ENCODE measurements around the gene GREB1L.
"Not testable (repeated sequence)": the region's sequence is repeated elsewhere in the genome, so short reads cannot be mapped to it uniquely, and the experiment has no call there.

GREB1L gene

GRCh38 chr18:21264651-21265050 is 22.6 kb downstream of the GREB1L start:
- DNase-seq (ENCODE audit: low read depth), result no peak

DNA sequence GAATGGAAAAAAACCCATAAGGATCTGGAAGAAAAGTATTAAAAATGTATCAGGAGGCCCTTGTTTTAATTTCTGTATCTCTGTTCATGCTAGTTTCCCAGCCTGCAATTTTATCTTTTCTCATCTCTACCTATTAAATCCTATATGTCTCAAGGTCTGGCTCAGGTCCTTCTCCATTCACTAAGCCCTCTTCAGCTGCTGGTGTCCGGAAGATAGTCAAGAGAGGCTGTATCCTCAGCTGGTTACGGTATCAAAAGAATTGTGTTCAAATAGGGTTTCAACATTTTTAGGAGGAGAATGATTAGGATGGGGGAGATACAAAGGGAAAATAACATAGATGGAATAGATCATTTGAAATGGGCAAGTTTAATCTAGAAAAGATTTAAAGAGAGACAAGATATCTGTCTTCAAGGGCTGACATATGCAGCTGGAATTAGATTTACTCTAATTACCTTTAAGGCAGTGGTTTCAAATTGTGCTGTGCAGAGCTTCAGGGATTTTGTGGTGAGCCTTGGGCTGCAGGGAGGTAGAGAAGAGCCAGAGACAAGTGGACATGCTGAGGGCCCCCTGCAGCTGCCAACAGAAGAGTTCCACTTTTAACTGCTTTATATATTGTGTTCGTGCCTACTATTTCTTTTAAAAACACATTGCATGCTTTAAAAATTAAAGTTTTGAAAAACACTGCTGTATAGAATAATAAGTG is 24.1 kb downstream of the GREB1L start:
- no peak for DNase-seq (ENCODE audit: low read depth)

- DNase-seq (ENCODE audit: low read depth), result no peak
These were observed 25.4 kb downstream of the GREB1L start for GRCh38 chr18:21267400-21267799.

DNA sequence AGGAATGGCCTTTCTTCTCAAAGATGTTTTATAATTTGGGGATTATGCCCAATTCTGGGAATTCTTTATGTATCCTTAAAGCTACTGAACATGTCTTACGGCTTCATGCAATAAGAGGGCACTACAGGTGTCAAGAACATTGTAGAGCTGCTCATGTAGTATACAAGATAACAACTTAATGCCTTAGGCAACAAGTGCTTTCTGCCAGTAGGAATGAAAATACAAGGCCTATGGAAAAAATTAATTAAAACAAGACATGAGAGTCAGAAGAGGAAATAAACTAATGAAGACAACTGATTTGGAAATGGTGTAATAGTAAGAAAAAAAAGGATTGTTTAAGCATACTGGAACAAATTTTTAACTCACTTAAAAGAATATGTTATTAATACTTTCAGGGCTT is 27.3 kb downstream of the GREB1L start:
- no peak for DNase-seq (ENCODE audit: low read depth)

- no peak for DNase-seq (ENCODE audit: low read depth)
These were observed 28.4 kb downstream of the GREB1L start for GRCh38 chr18:21270453-21270852.

DNA sequence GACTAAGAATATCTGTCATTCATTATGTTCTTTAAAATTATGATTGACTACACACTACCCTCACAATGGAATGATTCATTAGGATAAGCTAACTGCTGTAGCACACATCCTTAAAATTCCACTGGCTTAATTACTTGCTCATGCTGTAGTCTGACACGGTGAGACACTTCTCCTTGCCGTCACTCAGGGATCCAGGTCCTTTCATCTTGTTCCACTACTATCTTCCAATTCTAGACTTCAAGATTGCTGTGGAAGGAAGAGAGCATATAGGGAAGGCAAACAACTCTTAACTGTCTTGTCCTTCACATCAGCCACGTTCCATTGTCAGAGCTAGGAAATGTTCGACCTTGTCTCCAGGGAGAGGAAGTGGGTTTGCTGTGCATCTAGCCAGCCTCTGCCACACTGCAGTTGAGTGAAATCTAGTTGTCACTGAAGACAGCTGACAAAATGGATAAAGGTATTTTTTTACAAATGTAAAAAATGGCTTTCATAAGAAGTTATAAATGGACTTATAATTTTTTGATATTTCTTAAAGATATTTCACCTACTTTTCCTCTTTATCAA is 30.1 kb downstream of the GREB1L start:
- DNase-seq (ENCODE audit: low read depth), result no peak

- DNase-seq (ENCODE audit: low read depth), result no peak
These were observed 31.5 kb downstream of the GREB1L start for GRCh38 chr18:21273568-21273967.

- DNase-seq (ENCODE audit: low read depth), result no peak
These were observed 33.6 kb downstream of the GREB1L start for GRCh38 chr18:21275645-21276044.

DNA sequence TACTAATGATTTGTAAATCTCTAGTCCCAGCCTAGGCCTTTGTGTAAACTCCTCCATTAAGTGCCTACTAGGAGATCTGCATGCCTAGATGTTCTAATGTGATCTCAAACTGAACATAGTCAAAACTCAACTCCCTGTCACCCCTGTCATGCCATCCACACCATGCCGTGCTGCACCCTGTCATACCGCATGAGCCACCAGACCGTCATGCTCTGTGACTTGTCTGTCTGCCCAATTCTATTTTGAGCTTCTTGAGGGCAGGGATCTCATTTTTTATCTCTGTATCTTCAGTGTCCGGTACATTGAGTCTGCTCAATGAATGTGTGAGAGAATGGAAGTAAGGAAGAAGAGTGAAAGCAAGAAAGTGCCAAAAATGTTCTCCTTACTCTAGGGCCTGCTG is 35.5 kb downstream of the GREB1L start:
- no peak for DNase-seq (ENCODE audit: low read depth)

DNA sequence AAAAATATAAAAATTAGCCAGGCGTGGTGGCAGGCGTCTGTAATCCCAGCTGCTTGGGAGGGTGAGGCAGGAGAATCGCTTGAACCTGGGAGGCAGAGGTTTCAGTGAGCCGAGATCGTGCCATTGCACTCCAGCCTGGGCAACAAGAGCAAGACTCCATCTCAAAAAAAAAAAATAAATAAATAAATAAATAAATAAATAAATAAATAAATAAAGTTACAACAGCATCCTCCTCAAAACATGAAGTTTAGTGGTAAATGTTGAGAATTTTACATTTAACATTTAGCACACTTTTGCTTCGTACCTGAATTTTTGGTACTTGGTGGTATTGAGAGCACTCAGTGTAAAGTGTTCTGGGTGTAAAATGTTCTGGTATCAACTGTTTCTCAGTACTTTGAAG is 36.2 kb downstream of the GREB1L start:
- DNase-seq (ENCODE audit: low read depth), result not testable (repeated sequence)

DNA sequence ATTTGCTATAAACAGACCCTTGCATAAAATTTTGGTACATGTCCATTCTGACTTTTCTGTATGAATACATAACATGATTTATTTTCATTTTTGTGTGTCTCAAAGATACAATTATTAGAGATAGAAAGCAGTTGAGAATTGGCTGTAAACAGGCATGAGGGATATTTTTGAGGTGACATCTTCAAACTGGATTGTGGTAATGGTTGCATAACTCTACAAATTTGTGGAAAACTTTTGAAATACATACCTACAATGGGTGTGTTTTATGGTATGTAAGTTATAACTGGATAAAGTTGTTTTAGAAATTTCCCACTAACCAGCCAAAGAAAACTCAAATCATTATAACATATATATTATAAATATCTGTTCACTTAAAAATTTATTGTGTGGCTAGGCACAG is 39.6 kb downstream of the GREB1L start:
- DNase-seq (ENCODE audit: low read depth), result no peak

- no peak for DNase-seq (ENCODE audit: low read depth)
These were observed 42.5 kb downstream of the GREB1L start for GRCh38 chr18:21284540-21284939.

DNA sequence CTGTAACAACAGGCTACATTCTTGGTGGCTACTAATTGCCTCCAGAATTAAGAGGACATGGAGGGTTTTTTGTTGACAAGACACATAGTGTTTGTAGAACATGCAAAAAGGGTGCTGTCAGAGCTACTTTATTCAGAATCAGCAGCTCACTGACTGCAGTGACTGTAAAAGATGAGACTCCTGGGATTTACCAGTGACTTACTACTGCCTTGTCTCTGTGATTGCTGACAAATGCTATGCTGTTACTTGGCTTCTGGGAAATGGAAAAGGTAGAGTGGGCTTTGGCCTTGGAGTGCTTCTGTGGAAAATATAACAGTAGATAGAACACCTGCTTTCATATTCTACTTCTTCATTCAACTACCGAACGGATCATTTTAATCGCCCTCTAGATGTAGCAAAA is 47.8 kb downstream of the GREB1L start:
- no peak for DNase-seq (ENCODE audit: low read depth)

DNA sequence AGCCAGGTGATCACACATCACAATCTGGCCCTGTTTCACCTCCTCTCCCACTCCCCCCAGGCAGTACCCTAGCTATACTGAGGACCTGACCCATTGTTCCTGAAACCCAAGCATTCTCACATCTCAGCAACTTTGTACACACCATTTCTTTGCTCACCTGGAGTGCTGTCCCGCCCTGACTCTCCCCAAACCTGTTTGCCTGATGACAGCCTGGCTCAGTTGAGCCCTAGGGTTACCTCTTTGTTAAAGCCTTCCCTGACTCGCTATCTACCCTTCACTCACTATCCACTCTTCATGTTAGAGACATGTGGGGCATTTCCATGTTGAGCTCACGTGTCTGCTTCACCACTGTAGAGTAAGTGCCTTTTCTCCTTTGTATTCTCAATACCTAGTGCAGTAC is 49.1 kb downstream of the GREB1L start:
- no peak for DNase-seq (ENCODE audit: low read depth)

GRCh38 chr18:21293479-21293878 is 51.4 kb downstream of the GREB1L start:
- no peak for DNase-seq (ENCODE audit: low read depth)

- no peak for DNase-seq (ENCODE audit: low read depth)
These were observed 53.1 kb downstream of the GREB1L start for GRCh38 chr18:21295101-21295500.

GRCh38 chr18:21296045-21296444 is 54.0 kb downstream of the GREB1L start:
- DNase-seq (ENCODE audit: low read depth), result no peak

DNA sequence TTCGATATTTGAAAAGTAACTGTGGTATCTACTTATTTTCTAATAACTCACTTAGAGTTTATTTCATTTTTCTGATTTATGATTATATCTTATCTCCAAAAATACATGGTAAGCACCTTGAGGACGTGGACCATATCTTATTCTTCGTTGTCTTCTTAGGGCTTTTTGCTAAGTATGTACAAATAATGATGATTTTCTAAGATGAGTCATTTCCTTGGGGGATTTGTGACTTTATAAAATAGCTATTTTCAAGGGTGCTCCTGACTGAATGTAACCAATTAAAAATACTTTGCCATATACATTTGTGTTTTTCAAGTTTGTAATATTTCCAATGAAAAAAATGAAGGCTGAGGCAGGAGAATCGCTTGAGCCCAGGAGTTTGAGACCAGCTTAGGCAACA is 56.3 kb downstream of the GREB1L start:
- no peak for DNase-seq (ENCODE audit: low read depth)

DNA sequence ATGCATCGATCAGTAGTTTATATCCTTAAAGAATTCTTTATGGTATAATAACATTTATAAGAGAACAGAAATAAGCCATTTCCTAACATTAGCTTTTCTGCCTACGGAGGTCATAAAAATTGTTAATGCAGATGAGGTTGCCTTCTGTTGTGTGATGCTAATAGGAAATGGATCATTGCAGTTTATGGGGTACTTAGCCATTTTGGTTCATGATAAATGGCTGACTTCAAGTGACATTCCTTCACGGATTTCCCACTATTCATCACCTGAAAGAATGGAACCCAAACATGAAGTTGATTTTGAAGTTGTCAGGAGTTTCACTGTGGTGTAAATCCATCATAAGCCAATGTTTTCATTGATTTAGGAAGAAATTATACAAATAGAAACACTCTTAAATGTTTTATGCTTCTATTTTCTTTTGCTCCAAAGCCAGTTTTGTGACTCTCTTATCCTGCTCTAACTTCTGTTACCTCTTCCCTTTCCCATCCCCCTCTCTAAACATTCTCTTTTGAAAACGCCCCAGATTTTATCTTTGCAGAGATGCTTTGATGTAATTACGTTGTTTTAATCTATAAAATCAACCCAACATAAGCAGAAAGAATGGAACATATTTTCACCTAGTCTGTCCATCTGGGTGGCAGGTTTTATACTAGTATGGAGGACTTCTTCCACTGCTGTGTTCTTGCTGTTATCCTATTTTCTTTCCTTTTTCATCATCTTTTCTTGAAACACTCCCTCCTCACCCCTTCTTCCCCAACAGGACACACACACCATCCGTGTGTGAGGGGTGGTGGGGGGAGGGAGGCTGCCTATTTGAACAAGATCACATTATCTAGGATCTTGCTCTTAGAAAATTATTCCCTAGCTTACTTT is 58.2 kb downstream of the GREB1L start:
- DNase-seq (ENCODE audit: low read depth), result no peak

- no peak for DNase-seq (ENCODE audit: low read depth)
These were observed 58.8 kb downstream of the GREB1L start for GRCh38 chr18:21300908-21301200.

DNA sequence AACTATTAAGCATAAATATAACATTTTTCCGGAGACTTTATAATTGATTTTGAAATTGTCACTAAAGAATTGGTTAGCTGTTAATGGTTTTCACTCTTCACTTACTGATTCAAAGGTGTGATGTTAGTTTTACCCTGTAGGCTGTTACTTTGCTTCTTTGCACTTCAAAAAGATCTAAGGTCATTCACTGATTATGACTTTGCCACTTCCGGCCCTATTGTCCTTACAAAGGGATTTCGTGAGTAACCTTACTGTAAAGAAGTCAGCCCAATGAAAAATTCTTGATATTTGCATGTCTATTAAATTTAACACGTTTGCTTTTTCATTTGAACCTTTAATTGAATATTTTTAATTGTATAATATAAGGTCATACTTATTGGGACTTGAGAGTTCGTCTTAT is 61.4 kb downstream of the GREB1L start:
- no peak for DNase-seq (ENCODE audit: low read depth)

GRCh38 chr18:21303895-21304294 is 61.9 kb downstream of the GREB1L start:
- DNase-seq (ENCODE audit: low read depth), result no peak

DNA sequence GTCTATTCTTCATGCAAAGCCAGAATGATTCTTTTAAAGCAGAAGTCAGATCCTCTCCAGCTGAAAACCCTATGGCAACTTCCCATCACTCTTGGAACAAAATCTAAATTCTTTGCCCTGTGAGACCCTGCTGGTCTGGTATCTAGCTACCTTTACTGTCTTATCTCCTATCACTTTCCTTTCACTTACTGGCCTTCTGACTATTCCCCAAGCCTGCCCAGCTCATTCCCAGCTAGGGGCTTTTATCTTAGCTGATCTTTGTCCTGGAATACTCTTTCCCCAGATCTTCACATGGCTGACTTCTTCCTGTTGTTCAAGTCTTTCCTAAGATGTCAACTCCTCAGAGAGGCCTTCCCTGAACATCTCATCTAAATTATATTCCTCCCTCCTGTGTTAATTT is 63.6 kb downstream of the GREB1L start:
- no peak for DNase-seq (ENCODE audit: low read depth)

DNA sequence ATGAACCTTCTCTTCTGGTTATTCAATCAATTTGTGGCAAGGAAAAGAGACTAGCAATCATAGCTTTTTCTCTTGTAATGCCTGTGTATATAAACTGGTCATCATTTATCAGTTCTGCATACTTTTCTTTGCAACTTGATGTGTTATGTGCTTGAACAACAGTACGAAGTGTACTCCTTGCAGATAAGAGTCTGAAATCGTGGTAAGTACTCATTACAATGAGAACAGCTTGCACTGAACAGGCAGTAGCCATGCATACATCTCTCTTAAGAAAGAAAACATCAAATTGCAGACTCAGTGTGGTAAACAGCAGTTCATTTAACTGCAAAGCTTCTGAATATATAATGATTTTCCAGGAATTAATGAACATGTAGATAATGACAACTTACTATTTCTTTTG is 64.3 kb downstream of the GREB1L start:
- DNase-seq (ENCODE audit: low read depth), result no peak
